Adrenal gland (tissue), 12 donors: ENCODE results near the gene PRKG1. TPM values are rescaled to one million over a fixed set of nuclear protein-coding genes. Genes with fewer than 3 reads are reported as not detected.

Experiments used
- DNase-seq, 7 donors: peaks; one replicate each; pipeline ENCODE4 v3.0.0-alpha.2; 2019 to 2020
- H3K27ac ChIP-seq, 5 donors: fragments of 200-600 bp; sonication (generic) in 4 of 5; 1 replicate in 3 of 5; 2 replicates in 2 of 5; pipeline versions ENCODE4 v1.5.1 to v1.8.0; 2016 to 2020; ENCODE audit warnings: mild to moderate bottlenecking in 1 of 5
- H3K27me3 ChIP-seq: fragments of 200-600 bp; 2 replicates; pipeline ENCODE4 v1.8.0; 2021
- H3K36me3 ChIP-seq, 2 donors: fragments of 200-600 bp; replicated peaks in 1 of 2; 1 replicate in 1 of 2; 2 replicates in 1 of 2; pipeline versions ENCODE4 v1.5.1 to v1.8.0; 2018 to 2022
- H3K4me1 ChIP-seq, 2 donors: fragments of 200-600 bp; replicated peaks in 1 of 2; 1 replicate in 1 of 2; 2 replicates in 1 of 2; pipeline versions ENCODE4 v1.5.1 to v1.8.0; 2018 to 2021
- H3K4me3 ChIP-seq, 4 donors: fragments of 200-600 bp; sonication (generic) in 3 of 4; one replicate each; pipeline ENCODE4 v1.5.1; 2016 to 2018
- H3K9me3 ChIP-seq, 3 donors: fragments of 200-600 bp; sonication (generic) in 1 of 3; replicated peaks in 1 of 3; 1 replicate in 2 of 3; 2 replicates in 1 of 3; pipeline versions ENCODE4 v1.5.1 to v1.8.0; 2016 to 2021
- POLR2A ChIP-seq, 2 donors: fragments of 450-650 bp; IDR thresholded peaks; one replicate each; pipeline ENCODE4 v1.6.1; 2017; ENCODE audit warnings: antibody characterized with exemption in 2 of 2, mild to moderate bottlenecking in 2 of 2, moderate library complexity in 1 of 2
- WGBS, 4 donors: extraction: QIAGEN DNeasy Blood & Tissue Kit in 2 of 4; methylation state at CpG; one replicate each; pipeline versions ENCODE4 v1.1.5 to v1.1.7; 2013 to 2017; 5-methylcytosine and 5-hydroxymethylcytosine counted together
- intact Hi-C, 2 donors: fragments of 100-400 bp; cut with DNase I; formaldehyde crosslinking; loops; one replicate each; pipeline versions ENCODE4 v1.14.1 to v1.15.0; 2022 to 2023
- polyA plus RNA-seq, 3 donors: library from polyadenylated mRNA; stranded (reverse); fragments of 200-250 nt in 2 of 3; fragments of 350-450 nt in 1 of 3; fragmentation: Illumina TruSeq in 1 of 3; extraction: RNeasy Lipid Tissue Mini Kit (QIAGEN cat#74804) in 1 of 3; gene quantifications; one replicate each; pipeline ENCODE4 v1.2.3, GENCODE V29; 2013 to 2014
- total RNA-seq, 9 donors: library from RNA; depleted of rRNA in 4 of 9; stranded (reverse); fragments of >200 nt in 4 of 9; fragments of 120-200 nt in 1 of 9; fragmentation: NEBNext Ultra II Directional in 1 of 9; extraction: Animal tissue kit (Norgen Biotek cat#: 25700) in 1 of 9; gene quantifications; one replicate each; pipeline versions ENCODE4 v1.1.0 to v1.2.4, GENCODE V29; 2013 to 2023
- TF ChIP-seq, protein P1 (sequence below), 6 experiments: fragments of 450-650 bp in 4 of 6; fragments of 200-600 bp in 2 of 6; sonication (generic) in 1 of 6; IDR thresholded peaks; 1 replicate in 5 of 6; 2 replicates in 1 of 6; pipeline versions ENCODE4 v1.5.1 to v1.8.0; 2016 to 2021; ENCODE audit warnings: antibody characterized with exemption in 6 of 6, mild to moderate bottlenecking in 2 of 6, moderate library complexity in 1 of 6
- donor health status: healthy with polysubstance abuse.
- donor health status: Bipolar disorder and iron deficiency.
- donor health status: DM: yes; HTN: yes; CAD: no.
- donor health status: DM: no; HTN: no; CAD: no.
- donor health status: DM: no; HTN: no; CAD: no.
- donor health status: DM: yes; HTN: yes; CAD: no.

PRKG1 gene
- total and polyA plus RNA-seq, 12 donors: 6.9 to 104 (median 29.7) TPM

DNA sequence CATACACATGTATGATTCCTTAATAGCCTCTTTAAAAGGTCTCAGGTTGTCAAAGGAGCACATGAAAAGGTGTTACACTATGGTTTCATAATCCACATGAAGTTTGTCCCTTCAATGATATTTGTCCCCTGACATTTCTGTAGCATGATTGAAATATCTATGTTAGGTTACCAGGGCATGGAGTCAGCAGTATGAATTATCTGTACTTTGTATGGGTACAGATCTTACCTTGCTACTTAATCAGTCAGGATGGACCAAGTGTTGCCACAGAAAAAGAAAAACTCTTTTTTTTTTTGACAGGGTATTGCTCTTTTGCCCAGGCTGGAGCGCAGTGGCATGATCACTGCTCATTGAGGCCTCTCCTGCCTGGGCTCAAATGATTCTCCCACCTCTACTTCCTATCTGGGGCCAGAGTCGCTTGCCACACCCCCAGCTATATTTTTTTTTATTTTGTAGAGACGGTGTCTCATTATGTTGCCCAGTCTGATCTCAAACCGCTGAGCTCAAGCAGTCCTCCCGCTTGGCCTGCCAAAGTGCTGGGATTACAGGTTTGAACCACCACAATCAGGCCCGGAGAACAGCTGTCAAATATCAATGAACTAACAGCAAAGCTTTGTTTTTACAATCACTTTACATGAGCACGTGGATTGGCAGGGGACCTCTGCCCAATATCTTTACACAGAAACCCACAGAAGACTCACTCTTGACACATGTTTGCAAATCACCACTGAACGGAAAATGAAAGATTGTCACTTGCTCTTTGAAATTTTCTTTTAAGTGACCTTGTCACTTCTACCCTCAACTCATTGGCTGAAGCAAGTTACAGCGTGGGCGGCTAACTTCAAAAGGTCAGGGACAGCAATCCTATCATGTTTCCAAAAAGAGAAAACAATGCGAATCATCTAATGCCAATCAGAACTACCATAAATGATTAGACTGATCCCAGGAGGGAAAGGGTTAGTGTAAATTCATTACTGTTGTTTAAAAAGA is 140.2 kb downstream of the PRKG1 start:
- 40 to 47% (median 41%) methylated on average over 11 of the region's 11 CpGs for WGBS, 4 donors
- peak overlapping the region; percentile 23 to 75 (median 69) for H3K27ac ChIP-seq
- DNase-seq: peak in 5 of 7 donors; percentile 36 to 73 (median 68)
- peaks cover 0 to under 1% (median 0%) of the 10 kb centered on the region in 3 donors for H3K9me3 ChIP-seq
- no peaks in the 10 kb centered on the region for H3K27me3 ChIP-seq
- intact Hi-C loops: no loop called here
- H3K36me3 ChIP-seq: no peaks in the 10 kb centered on the region
- H3K4me3 ChIP-seq: peak overlapping the region in 1 of 4 donors; percentile 13
- H3K4me1 ChIP-seq: peaks cover 8 to 18% of the 10 kb centered on the region in 2 donors
- TF ChIP-seq POLR2A (IDR thresholded peaks at IDR 0.05): no peak
- TF ChIP-seq, protein P1, sequence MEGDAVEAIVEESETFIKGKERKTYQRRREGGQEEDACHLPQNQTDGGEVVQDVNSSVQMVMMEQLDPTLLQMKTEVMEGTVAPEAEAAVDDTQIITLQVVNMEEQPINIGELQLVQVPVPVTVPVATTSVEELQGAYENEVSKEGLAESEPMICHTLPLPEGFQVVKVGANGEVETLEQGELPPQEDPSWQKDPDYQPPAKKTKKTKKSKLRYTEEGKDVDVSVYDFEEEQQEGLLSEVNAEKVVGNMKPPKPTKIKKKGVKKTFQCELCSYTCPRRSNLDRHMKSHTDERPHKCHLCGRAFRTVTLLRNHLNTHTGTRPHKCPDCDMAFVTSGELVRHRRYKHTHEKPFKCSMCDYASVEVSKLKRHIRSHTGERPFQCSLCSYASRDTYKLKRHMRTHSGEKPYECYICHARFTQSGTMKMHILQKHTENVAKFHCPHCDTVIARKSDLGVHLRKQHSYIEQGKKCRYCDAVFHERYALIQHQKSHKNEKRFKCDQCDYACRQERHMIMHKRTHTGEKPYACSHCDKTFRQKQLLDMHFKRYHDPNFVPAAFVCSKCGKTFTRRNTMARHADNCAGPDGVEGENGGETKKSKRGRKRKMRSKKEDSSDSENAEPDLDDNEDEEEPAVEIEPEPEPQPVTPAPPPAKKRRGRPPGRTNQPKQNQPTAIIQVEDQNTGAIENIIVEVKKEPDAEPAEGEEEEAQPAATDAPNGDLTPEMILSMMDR (IDR thresholded peaks at IDR 0.05): no peak

DNA sequence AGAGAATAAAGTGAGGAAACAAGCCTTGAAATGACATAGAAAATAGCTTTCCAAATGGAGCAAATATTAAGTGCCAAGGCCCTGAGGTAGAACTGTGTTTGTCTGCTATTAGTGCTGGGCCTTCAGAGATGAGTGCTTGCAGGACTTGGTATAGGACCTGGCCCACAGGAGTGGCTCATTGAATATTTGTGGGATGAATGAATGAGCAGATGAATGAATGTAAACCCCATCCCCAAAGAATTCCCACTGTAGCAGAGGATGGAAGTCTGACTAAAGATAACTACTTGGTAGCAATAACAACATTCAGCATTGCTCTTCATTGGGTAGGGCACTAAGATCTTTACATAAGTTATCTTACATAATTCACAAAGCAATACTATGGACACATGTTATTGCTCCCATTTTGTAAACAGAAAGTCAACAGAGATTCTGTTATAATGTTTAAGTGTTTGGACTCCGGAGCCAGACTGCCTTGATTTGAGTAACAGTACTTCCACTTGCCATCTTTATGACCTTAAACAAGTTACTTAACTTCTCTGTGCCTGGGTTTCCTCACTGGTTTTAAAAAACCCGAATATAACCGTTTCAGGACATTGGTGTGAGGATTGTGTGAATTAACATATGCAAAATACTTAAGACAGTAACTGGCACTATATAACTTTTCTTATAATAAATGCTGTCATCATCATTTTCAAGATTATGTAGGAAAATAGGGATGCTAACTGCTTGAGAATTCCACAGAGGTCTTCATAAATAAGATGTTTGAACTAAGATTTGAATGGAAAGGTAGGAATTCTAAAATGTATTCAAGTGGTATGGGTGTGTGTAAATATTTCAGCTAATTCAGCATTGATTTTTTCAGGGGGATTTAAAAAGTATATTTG is 141.9 kb downstream of the PRKG1 start:
- 81 to 92% (median 84%) methylated on average over 3 of the region's 3 CpGs for WGBS, 4 donors

DNA sequence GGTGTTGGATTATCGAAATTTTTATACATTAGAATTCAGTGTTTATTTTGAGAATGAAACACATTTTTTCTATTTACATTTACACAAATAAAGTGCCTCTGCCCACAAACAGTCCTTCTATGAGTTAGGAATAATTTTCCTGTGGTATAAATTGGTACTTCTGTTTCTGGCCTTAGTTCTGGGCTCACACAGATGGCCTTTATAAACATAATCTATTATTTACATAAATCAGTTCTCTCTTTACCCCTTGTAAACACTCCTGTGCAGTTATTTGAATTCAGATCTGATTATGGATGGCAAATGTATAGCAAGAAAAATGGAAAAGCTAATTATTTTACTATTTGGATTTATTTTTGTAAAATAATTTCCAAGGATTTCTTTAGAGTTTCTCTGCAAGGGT is 143.2 kb downstream of the PRKG1 start:
- DNase-seq: no peak
- TF ChIP-seq, protein P1 (IDR thresholded peaks at IDR 0.05): no peak
- no peak for TF ChIP-seq POLR2A (IDR thresholded peaks at IDR 0.05)
- Histone ChIP-seq H3K27ac (no peak overlapping the region), H3K36me3 (no peaks in the 10 kb centered on the region), H3K4me3 (no peak overlapping the region), H3K27me3 (no peaks in the 10 kb centered on the region), H3K9me3 (peaks cover 0 to 5% (median 0%) of the 10 kb centered on the region in 3 donors), H3K4me1 (peaks cover 8 to 18% of the 10 kb centered on the region in 2 donors)
- intact Hi-C loops: no loop called here
- 75 to 88% (median 79%) methylated on average over 1 of the region's 1 CpG for WGBS, 4 donors

More for the DNA sequence above, 141.9 kb downstream of the PRKG1 start:
- no peak overlapping the region for H3K27ac ChIP-seq
- TF ChIP-seq POLR2A (IDR thresholded peaks at IDR 0.05): no peak
- TF ChIP-seq, protein P1 (IDR thresholded peaks at IDR 0.05): no peak
- peaks cover 0 to 5% (median 0%) of the 10 kb centered on the region in 3 donors for H3K9me3 ChIP-seq
- peaks cover 8 to 18% of the 10 kb centered on the region in 2 donors for H3K4me1 ChIP-seq
- no peaks in the 10 kb centered on the region for H3K27me3 ChIP-seq
- H3K36me3 ChIP-seq: no peaks in the 10 kb centered on the region
- intact Hi-C loops: no loop called here
- DNase-seq: no peak
- no peak overlapping the region for H3K4me3 ChIP-seq
